ENCODE results near the gene PRDM16. TPM values are rescaled to one million over a fixed set of nuclear protein-coding genes. Genes with fewer than 3 reads are reported as not detected.

PRDM16 gene
- total and polyA plus RNA-seq, 4 donors, result 0.05 to 0.67 (median 0.19) TPM

GRCh38 chr1:3428899-3429298 is 359.9 kb downstream of the PRDM16 start:
- Histone ChIP-seq H3K36me3 (ENCODE audit: control insufficient read depth in 4 of 4, insufficient read depth in 3 of 4, low read depth in 1 of 4, low read length in 3 of 4) (no peaks in the 10 kb centered on the region), H3K9ac (ENCODE audit: low read depth in 1 of 2, low read length in 2 of 2) (no peak overlapping the region), H3K4me1 (ENCODE audit: control insufficient read depth in 4 of 4, insufficient read depth in 4 of 4, low read length in 3 of 4) (peaks cover 0 to 5% (median 0%) of the 10 kb centered on the region in 4 donors), H3K27ac (ENCODE audit: low read depth in 1 of 2, low read length in 2 of 2) (no peak overlapping the region), H3K27me3 (ENCODE audit: control insufficient read depth in 4 of 4, insufficient read depth in 4 of 4, low read length in 3 of 4) (no peaks in the 10 kb centered on the region), H3K4me3 (ENCODE audit: low read depth in 1 of 3, low read length in 3 of 3) (no peak overlapping the region), H3K9me3 (ENCODE audit: control insufficient read depth in 4 of 4, low read length in 3 of 4) (no peaks in the 10 kb centered on the region)
- TF ChIP-seq, protein P1, sequence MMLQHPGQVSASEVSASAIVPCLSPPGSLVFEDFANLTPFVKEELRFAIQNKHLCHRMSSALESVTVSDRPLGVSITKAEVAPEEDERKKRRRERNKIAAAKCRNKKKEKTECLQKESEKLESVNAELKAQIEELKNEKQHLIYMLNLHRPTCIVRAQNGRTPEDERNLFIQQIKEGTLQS (IDR thresholded peaks at IDR 0.05), result no peak
- TF ChIP-seq JUND (IDR thresholded peaks at IDR 0.05) (no peak), EGR1 (IDR thresholded peaks at IDR 0.05; ENCODE audit: low read depth in 2 of 2) (no peak), CTCF (IDR thresholded peaks at IDR 0.05; ENCODE audit: low read depth, low read length, missing input control) (no peak), HNF4A (conservative IDR thresholded peaks at IDR 0.05) (no peak), GABPA (IDR thresholded peaks at IDR 0.05 in 1 of 2, conservative IDR thresholded peaks at IDR 0.05 in 1 of 2) (no peak), FOXA1 (IDR thresholded peaks at IDR 0.05) (no peak), NR2F2 (IDR thresholded peaks at IDR 0.05) (no peak), SP1 (IDR thresholded peaks at IDR 0.05) (no peak), RXRA (IDR thresholded peaks at IDR 0.05) (no peak), RAD21 (IDR thresholded peaks at IDR 0.05) (no peak), HNF4G (IDR thresholded peaks at IDR 0.05) (no peak)
- TF ChIP-seq, protein P2, sequence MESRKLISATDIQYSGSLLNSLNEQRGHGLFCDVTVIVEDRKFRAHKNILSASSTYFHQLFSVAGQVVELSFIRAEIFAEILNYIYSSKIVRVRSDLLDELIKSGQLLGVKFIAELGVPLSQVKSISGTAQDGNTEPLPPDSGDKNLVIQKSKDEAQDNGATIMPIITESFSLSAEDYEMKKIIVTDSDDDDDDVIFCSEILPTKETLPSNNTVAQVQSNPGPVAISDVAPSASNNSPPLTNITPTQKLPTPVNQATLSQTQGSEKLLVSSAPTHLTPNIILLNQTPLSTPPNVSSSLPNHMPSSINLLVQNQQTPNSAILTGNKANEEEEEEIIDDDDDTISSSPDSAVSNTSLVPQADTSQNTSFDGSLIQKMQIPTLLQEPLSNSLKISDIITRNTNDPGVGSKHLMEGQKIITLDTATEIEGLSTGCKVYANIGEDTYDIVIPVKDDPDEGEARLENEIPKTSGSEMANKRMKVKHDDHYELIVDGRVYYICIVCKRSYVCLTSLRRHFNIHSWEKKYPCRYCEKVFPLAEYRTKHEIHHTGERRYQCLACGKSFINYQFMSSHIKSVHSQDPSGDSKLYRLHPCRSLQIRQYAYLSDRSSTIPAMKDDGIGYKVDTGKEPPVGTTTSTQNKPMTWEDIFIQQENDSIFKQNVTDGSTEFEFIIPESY (IDR thresholded peaks at IDR 0.05), result no peak
- TF ChIP-seq, protein P3, sequence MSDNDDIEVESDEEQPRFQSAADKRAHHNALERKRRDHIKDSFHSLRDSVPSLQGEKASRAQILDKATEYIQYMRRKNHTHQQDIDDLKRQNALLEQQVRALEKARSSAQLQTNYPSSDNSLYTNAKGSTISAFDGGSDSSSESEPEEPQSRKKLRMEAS (IDR thresholded peaks at IDR 0.05), result no peak
- 83% methylated on average over 9 of the region's 9 CpGs for WGBS
- DNase-seq (ENCODE audit: low spot score), result no peak

DNA sequence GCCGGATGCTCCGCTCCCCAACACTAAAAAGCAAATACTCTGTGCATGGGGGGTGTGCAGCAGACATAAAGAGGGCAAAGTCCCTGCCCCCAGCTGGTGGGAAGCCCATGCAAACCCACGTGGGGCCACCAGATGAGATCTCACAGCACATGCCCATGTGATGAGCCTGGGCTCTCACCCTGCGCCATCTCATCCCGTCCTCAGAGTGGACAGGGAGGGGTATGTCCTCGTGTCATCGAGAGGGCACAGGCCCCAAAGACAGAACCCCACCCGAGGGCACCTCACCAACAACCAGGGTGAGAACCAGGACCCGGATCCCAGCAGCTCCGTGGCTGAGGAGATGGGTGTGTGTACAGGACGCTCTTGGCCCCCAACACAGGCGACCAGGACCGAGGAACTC is 360.3 kb downstream of the PRDM16 start:
- WGBS, result 86% methylated on average over 13 of the region's 13 CpGs
- H3K27ac ChIP-seq (ENCODE audit: low read depth in 1 of 2, low read length in 2 of 2), result no peak overlapping the region
- no peaks in the 10 kb centered on the region for H3K9me3 ChIP-seq (ENCODE audit: control insufficient read depth in 4 of 4, low read length in 3 of 4)
- H3K4me3 ChIP-seq (ENCODE audit: low read depth in 1 of 3, low read length in 3 of 3), result no peak overlapping the region
- DNase-seq (ENCODE audit: low spot score), result no peak
- H3K36me3 ChIP-seq (ENCODE audit: control insufficient read depth in 4 of 4, insufficient read depth in 3 of 4, low read depth in 1 of 4, low read length in 3 of 4), result no peaks in the 10 kb centered on the region
- H3K27me3 ChIP-seq (ENCODE audit: control insufficient read depth in 4 of 4, insufficient read depth in 4 of 4, low read length in 3 of 4), result no peaks in the 10 kb centered on the region
- TF ChIP-seq, protein P2 (IDR thresholded peaks at IDR 0.05), result no peak
- TF ChIP-seq GABPA (IDR thresholded peaks at IDR 0.05 in 1 of 2, conservative IDR thresholded peaks at IDR 0.05 in 1 of 2), result no peak
- TF ChIP-seq JUND (IDR thresholded peaks at IDR 0.05), result no peak
- no peak for TF ChIP-seq RAD21 (IDR thresholded peaks at IDR 0.05)
- no peak for TF ChIP-seq REST (IDR thresholded peaks at IDR 0.05)
- TF ChIP-seq TAF1 (conservative IDR thresholded peaks at IDR 0.05), result no peak
- no peak for TF ChIP-seq HNF4A (conservative IDR thresholded peaks at IDR 0.05)
- no peak overlapping the region for H3K9ac ChIP-seq (ENCODE audit: low read depth in 1 of 2, low read length in 2 of 2)
- H3K4me1 ChIP-seq (ENCODE audit: control insufficient read depth in 4 of 4, insufficient read depth in 4 of 4, low read length in 3 of 4), result peaks cover 0 to 5% (median 0%) of the 10 kb centered on the region in 4 donors
